Measurements from ENCODE around the gene CSRP3.

DNA sequence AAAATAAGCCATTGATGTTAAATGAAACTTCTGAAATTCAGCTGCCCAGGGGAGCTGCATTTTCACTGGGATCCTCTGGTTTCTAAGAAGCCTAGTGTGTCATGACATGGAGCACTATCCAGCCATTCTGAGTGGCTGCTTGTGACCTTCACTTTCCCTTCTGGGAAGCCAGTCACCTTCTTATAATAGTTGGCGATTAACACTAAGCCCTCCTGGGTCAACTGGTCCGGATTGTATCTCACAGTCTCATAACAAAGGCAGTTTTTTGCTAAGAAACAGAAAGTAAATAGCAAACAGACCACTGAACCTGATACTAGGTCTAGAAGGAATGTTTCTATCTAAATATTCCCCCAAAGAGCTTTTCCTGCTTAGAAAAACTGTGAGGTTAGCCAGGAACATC is 7.9 kb downstream of the CSRP3 start:
- TF ChIP-seq ZNF830 (tag by site-specific recombination; IDR thresholded peaks at IDR 0.05; ENCODE audit: low read depth) (no peak), ZNF350 (tag by site-specific recombination; IDR thresholded peaks at IDR 0.05) (no peak), ZNF660 (tag by site-specific recombination; IDR thresholded peaks at IDR 0.05) (no peak), ZNF138 (tag by site-specific recombination; IDR thresholded peaks at IDR 0.05; ENCODE audit: borderline replicate concordance) (no peak), ZNF341 (tag by site-specific recombination; IDR thresholded peaks at IDR 0.05; ENCODE audit: low read depth) (no peak)
- TF ChIP-seq, protein P1, sequence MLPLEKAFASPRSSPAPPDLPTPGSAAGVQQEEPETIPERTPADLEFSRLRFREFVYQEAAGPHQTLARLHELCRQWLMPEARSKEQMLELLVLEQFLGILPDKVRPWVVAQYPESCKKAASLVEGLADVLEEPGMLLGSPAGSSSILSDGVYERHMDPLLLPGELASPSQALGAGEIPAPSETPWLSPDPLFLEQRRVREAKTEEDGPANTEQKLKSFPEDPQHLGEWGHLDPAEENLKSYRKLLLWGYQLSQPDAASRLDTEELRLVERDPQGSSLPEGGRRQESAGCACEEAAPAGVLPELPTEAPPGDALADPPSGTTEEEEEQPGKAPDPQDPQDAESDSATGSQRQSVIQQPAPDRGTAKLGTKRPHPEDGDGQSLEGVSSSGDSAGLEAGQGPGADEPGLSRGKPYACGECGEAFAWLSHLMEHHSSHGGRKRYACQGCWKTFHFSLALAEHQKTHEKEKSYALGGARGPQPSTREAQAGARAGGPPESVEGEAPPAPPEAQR (tag by site-specific recombination; IDR thresholded peaks at IDR 0.05) = no peak
- TF ChIP-seq, protein P2, sequence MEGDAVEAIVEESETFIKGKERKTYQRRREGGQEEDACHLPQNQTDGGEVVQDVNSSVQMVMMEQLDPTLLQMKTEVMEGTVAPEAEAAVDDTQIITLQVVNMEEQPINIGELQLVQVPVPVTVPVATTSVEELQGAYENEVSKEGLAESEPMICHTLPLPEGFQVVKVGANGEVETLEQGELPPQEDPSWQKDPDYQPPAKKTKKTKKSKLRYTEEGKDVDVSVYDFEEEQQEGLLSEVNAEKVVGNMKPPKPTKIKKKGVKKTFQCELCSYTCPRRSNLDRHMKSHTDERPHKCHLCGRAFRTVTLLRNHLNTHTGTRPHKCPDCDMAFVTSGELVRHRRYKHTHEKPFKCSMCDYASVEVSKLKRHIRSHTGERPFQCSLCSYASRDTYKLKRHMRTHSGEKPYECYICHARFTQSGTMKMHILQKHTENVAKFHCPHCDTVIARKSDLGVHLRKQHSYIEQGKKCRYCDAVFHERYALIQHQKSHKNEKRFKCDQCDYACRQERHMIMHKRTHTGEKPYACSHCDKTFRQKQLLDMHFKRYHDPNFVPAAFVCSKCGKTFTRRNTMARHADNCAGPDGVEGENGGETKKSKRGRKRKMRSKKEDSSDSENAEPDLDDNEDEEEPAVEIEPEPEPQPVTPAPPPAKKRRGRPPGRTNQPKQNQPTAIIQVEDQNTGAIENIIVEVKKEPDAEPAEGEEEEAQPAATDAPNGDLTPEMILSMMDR (tag by site-specific recombination; IDR thresholded peaks at IDR 0.05) = no peak

All from HEK293 (cell line).